GM10266 (cell line): Measurements from ENCODE around the gene ARSI.

ENCODE experiments used
- DNase-seq: peaks from one replicate; pipeline ENCODE4 v3.0.0; 2012; ENCODE audit errors: extremely low spot score
- CTCF ChIP-seq: IDR thresholded peaks from 2 replicates; pipeline ENCODE4 v1.5.1; 2012; ENCODE audit warnings: mild to moderate bottlenecking, low read depth; ENCODE audit not compliant: control insufficient read depth, insufficient read depth; ENCODE audit errors: missing control alignments

ARSI gene

DNA sequence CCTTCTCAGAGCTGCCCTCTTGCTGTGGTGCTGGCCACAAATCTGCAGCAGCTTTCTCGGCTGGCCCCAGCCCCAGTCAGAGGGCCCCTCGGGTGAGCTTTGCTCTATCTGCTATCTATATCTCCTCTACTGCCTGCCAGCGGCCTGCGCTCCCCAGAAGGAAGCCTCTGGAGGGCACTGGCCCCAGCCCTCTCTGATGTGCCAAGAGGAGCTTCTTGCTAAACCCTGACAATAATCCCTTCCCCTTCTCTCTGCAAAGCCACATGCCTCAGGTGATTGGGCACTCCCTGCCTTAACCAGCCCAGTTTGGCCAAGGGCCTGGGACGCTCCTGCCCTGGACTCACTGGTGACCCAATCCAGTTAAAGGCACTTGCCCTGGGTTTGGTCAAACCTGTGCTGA is 55.9 kb downstream of the ARSI start:
- TF ChIP-seq CTCF, result no peak
- DNase-seq, result no peak

DNA sequence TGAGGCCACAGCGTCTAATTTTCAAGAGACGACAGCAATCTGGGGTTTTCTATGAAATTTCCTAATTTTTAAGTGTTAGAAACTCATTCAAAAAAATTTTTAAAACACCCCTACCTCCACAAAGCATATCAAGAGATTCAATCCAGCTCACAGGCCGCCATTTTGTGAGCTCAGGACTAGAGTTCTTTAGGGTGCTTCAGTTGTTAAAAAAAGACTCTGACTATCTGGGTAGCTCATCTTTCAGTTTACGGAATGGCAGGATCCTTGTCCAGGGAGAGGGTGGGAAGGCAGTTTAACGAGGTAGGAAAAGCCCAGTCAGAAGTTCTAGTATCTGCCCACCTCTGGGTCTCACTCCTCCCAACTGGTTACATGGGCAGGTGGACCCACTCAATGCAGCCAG is 56.3 kb downstream of the ARSI start:
- no peak for DNase-seq
- no peak for TF ChIP-seq CTCF
